GM18868 (cell line): ENCODE data around the gene KIF2C.
A peak's percentile ranks its signal among the peaks of the same experiment; 100 is the strongest.

Experiments
- ATAC-seq: cut with Tn5 transposase; IDR thresholded peaks from one replicate; pipeline ENCODE4 v1.9.1; 2021; ENCODE audit warnings: mild to moderate bottlenecking, moderate library complexity; ENCODE audit not compliant: unreplicated experiment

KIF2C gene

DNA sequence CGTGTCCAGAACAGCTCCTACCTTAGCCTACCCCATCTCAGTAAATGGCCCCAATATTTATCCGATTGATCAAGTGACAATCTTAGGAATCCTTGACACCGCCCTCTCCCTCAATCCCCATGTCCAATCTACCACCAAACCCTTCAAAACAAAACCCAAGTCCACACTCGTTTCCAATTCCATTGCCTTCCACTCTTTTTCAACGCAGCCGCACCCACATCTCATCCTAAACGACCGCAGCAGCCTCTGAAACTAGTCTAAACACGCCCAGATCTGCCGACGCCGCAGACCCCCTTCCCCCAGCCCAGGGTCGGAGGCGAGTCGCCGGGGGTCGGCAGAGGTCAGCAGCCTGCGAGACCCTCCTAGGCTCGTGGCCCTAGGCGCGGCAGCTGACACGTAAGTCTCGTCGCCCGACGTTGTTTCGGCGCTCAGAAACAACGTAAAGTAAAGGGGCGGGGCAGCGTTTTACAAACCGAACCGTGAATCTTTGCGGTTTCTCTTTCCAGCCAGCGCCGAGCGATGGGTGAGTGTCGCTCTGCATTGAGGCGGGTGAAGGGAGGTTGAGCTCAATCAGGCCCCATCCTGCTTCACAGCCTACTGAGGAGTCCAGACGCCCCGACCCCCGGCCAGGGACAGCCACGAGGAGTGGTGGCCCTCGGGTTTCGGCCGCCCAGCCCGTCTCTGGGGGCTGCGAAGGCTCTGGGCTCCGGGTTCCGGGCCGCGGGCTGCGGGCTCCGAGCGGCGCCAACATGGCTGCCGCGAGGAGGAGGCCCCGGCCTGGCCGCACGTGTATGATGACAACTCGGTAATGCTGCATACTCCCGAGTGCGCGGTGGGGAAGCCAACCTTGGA is 35.7 kb downstream of the KIF2C start, which contains the start of gene RPS8:
TSS of gene RPS8 (plus strand) at position 463 of the 852 bp plus-strand sequence. CDS start at position 520, 57 bp downstream.
- ATAC-seq, result peak; percentile 73

DNA sequence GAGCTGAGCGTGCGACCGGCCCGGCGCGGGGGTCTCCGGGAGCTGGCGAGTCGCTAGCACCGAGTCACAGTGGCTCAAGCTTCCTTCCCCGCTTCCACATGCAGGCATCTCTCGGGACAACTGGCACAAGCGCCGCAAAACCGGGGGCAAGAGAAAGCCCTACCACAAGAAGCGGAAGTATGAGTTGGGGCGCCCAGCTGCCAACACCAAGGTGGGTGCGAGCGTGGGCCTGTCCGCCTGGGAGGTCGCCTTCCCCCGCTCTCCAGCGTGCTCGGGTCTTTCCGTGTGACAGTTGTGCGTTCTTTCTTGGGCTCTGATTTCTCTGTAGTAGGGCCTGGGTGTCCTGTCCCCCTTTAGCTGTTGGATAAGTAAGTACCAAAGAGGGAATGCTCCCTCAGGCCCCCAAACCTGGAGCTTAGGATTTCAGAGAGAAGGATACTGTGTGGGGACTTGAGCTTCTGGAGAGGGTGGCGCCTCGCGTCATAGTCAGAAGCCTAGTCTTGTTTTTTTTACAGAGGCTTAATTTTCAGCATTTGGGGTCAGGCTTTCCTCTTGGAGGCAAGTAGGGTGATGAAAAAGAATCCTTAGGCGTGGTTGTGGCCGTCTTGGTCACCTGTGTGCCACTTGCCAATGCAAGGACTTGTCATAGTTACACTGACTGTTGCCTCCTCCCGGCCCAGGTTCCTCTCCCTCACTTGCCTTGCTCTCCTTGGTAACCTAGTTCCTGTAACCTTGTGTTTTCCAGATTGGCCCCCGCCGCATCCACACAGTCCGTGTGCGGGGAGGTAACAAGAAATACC is 36.5 kb downstream of the KIF2C start:
- peak; percentile 8 for ATAC-seq

DNA sequence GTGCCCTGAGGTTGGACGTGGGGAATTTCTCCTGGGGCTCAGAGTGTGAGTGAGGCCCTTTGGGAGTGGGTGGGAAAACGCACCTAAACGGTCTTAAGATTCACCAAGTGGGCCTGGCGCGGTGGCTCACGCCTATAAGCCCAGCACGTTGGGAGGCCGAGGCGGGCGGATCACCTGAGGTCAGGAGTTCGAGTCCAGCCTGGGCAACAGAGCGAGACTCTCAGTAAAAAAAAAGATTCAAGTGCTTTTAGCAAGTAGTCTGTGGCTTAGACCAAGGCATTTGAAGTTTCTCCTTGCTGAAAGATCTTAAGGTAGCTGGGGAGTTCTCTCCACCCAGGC is 37.1 kb downstream of the KIF2C start:
- no peak for ATAC-seq

DNA sequence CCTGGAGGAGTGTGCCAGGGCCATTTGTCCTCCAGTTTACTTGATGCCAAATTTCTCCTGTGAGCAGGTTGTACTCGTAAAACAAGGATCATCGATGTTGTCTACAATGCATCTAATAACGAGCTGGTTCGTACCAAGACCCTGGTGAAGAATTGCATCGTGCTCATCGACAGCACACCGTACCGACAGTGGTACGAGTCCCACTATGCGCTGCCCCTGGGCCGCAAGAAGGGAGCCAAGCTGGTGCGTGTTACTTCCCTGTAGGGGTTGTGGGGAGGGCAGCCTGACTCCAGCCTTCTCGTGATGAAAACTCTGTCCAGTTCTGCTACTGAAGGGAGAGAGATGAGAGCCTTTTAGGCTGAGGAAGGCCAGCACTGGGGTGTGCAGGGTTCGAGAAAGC is 37.9 kb downstream of the KIF2C start:
- no peak for ATAC-seq

DNA sequence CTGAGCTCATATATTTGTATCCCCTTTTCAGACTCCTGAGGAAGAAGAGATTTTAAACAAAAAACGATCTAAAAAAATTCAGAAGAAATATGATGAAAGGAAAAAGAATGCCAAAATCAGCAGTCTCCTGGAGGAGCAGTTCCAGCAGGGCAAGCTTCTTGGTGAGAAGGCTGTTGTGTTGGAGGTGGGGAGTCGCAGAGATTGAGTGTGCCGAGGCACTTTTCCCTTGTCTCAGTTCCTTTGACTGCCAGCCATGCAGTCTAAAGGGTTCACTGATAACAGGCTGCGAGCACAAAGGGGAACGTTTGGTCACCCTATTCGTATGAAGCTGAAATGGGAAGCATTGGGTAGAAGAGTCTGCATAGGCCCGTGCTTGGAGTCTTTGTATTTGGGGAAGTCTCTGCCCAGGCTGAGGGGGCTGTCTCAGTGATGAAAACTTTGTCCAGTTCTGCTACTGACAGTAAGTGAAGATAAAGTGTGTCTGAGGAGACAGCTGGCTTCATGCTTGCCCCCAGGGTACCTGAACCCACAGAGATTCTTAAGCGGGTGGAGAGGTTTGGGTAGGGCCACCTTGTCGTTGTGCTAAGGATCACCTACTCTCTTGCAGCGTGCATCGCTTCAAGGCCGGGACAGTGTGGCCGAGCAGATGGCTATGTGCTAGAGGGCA is 38.5 kb downstream of the KIF2C start:
- no peak for ATAC-seq

DNA sequence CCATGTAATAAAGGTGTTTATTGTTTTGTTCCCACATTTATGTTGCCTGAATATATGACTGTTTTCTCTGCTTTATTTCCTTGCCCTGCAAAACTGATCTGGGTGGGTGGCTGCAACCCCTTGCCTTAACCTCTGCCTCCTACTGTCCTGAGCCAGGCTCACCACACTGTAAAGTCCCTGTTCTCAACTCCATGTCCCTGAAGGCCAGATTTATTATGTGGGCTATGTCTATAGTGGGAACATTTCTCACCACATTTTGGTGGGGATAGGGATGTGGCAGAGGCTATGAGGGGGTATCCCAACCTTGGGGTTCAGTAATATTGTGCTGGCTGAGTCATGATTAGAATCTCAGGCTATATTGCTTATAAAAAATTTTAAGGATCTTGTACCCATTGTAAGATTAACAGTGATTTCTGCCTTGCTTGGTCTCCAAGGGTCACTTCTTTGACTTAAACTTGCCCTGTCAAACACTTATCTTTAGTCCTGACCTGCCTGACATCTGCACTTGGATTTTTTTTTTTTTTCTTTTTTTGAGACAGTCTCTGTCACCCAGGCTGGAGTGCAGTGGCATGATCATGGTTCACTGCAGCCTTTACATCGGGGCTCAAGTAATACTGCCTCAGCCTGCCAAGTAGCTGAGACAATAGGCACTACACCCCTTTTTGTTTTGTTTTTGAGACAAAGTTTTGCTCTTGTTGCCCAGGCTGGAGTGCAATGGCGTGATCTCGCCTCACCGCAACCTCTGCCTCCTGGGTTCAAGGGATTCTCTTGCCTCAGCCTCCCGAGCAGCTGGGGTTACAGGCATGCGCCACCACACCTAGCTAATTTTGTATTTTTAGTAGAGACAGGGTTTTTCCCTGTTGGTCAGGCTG is 39.3 kb downstream of the KIF2C start:
- ATAC-seq, result no peak

DNA sequence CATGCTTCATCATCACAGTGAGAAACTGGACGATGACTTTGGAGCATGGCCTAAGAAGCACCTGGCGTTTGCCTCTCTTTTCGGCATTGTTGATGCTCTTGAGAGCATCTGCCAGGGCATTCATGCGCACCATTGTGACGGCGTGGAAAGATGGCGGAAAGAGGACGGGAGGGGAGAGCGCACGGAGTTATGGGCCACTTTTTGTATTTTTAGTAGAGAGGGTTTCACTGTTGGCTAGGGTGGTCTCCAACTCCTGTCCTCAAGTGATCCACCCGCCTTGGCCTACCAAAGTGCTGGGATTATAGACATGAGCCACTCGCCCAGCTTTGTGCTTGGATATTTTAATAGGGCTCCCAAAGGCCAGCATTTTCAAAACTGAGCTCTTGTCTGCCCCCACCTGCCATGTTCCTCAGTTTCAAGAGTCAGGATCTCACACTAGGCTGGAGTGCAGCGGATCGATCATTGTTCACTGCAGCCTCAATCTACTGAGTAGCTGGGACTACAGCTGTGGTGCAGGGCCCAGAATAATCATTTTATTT is 41.0 kb downstream of the KIF2C start:
- ATAC-seq, result no peak

DNA sequence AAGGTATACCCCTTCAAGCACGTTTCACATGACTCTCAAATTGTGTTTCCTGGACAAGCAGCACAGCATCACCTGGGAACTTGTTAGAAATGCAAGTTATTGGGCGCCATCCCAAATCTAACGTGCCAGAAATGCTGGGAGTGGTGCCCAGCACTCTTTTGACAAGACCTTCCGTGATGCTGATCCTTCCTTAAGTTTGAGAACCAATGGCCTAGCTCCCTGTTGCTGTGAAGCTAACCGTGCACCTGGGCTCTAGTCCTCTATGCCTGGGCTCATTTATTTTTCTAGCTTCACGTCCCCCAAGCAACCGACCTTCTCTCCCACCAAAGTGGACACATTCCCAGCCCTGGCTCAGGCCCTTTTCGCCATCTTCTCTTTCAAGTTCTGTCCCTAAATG is 44.1 kb downstream of the KIF2C start:
- ATAC-seq, result no peak

DNA sequence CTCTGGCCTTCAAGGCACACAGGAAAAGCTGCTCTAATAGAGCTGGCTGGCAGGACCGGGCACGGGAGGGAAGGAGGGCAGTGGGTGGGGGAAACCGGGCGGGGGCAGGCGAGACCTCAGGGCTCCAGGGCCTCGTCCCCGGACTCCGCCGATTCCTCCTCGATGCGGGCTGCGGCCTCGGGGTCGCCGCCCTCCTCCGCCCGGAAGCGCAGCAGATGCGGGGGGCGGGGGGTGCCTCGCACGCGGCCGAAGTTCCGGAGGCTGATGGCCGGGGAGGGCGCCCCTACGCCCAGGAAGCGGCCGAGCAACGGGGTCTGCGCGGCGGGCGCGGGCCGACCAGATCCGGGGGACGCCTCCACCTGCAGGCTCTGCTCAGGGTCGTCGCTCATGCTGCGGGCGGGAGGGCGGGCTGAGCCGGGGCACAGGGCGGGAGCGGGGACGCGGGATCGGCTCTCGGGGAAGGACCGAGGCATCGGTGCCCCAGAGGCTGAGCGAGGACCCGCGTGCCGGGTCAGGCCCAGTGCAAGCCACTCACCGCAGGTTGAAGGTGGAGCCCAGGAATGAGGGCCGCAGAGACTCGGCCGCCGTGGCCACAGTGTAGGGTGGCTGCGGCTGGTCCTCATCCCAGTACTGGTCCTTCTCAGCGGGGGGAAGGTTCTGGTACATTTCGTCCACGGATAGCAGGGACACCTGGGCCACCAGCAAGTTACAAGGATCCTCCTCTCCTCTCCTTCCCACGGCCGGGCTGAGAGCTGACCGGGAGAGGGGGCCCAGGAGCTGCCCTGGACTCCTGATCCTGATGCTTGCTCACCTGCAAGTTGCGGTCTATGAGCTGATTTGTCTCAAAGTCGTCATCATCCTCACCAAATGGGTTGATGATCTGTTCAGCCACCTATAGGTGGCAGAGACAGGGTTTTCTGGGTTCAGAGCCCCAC is 44.7 kb downstream of the KIF2C start:
- no peak for ATAC-seq

DNA sequence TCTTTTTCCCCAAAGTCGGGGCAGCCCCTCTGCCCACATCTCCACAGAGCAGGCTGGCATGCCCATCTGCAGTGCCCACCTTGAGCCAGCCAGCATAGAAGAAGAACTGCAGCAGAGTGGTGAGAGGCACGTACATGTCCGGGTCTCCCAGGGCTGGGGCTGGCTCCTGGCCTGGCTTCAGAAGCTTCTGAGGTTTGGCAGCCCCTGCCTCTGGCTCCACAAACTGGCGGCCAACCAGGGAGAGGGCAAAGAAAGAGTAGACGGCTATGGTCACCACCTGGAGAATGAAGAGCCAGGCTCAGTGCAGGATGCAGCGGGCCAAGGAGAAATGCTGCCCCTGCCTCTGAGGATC is 45.4 kb downstream of the KIF2C start:
- ATAC-seq, result no peak

DNA sequence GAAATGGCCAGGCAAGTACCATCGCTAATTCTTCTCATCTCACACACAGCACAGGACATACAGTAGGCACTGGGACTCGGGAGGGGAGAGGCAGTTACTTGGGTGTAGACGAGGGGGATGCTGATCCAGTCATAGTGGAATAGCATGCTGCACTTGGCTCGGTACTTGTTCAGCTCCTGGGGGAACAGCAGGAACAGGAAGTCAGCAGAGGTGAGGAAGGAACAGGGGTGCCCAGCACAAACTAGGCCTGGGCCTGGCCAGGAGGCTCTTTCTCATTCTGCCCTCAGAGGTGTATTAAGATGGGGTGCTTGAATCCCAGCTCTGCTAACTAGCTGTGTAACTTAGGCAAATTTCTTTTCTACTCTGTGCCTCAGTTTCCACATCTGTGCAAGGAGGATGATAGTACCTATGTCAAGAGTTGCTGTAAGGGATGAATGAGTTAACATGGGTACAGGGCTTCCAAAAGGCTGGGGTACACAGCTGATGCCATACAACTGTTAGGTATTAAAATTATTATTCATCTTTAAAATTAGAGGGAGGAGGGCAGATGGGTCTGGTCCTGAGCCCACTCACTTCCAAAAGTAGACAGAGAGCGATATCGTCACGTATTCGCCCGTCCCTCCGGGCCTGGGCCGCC is 46.0 kb downstream of the KIF2C start:
- ATAC-seq, result no peak

DNA sequence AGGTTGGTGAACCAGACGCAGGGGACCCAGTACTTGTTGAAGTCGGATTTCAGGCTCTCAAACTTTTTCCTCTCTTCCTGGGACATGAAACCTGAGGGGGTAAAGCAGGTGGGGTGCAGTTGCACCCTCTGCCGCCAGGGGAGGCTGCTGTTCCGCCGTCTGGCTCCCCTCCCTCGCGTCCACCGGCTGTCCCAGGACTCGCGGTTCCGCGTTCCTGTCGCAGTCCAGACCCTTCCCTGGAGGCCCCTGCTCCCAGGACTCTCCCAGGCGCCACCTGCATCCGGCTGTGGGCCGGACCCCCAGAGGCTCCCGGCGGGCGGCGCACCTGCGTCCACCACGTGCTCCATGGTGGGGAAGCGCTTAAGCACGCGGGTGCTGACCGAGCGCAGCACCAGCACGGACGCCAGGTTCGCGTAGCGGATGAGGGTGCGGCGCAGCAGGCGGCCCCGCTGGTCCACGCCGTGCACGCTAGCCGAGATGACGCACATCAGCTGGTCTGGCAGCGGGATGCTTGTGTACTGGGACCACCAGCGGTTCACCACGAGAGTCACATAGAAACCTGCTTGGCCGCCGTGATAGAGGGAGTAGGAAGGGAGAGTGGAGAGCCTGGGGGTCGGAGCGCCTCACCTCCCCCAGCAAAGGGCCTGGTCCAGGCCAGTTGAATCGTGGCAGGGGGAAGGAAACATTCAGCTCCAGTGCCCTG is 46.7 kb downstream of the KIF2C start:
- no peak for ATAC-seq

DNA sequence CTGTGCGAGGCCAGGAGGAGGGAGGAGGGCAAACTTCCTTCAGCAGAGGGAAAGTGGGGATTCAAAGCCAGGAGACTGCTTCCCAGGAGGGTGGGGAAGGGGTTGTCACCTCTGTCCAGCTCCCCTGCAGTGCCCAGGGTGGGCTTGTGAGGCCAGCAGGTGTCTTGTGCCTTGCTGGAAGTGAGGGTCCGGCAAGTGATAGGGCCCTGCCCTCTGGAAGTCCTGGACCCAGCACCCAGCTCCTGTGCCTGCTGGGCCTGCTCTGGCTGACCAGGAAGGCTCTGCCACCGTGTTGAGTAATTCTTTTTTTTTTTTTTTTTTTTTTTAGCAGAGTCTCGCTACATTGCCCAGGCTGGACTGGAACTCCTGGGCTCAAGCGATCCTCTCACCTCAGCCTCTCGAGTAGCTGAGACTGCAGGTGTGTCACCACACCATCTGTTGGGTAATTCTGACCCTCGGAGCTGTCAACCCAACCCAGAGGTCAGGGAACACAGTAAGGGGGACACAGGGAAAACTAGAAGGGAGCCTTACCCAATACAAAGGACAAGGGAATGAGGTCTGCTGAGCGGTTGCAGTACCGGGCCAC is 47.3 kb downstream of the KIF2C start:
- ATAC-seq, result no peak

DNA sequence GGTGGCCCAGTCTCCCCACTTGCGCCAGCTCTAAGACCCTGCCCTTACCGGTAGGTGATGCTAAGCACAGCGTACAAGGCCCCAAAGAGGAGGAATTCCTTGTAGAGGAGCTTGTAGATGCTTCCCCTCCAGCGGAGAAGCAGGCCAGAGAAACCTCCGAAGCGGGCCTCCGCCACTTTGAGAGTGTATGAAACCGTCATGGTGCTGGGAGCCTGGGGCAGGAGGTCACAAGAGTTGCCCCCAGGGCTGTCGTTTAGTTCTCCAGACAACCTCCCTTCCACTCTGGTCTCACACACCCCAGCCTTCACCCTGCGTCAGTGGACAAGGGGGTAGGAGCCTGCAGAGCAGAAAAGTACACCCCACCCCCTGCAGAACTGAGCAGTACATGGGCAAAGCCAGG is 47.9 kb downstream of the KIF2C start:
- no peak for ATAC-seq

DNA sequence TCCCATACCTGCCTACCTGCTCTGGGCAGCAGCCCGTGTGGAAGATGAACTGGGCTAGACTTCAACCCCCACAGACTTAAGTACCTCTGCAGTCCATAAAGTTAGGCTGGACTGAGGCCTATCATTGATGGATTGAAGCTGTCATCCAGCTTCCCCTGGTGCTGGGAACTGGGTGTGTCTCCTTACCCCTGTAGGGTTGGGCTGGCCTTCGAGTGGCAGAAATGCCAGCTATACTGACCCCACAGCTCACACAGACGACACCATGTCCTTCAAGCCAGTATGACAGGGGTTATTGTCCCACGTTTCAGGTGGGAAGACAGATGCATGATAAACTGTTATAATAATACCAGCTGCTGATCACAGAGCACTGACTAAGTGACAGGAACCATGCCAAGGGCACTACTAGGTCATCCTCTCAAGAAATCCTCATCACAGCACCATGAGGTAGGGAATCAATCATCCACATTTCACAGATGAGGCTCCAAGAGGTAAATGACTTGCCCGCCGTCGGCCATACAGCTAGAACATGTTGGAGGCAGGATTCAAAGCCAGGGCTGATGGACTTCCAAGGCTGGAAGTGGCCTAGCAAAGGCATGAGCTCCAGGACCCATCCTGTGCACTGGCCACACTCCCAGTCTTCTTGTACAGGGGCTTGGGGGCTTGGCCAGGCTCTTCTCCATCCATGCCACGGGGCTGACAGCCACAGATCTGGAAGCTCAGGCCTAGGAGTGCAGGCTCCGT is 48.7 kb downstream of the KIF2C start, which contains the start of gene BEST4:
TSS of gene BEST4 (minus strand) at position 51 of the 741 bp plus-strand sequence. CDS start 465 bp downstream, outside the sequence.
- no peak for ATAC-seq

DNA sequence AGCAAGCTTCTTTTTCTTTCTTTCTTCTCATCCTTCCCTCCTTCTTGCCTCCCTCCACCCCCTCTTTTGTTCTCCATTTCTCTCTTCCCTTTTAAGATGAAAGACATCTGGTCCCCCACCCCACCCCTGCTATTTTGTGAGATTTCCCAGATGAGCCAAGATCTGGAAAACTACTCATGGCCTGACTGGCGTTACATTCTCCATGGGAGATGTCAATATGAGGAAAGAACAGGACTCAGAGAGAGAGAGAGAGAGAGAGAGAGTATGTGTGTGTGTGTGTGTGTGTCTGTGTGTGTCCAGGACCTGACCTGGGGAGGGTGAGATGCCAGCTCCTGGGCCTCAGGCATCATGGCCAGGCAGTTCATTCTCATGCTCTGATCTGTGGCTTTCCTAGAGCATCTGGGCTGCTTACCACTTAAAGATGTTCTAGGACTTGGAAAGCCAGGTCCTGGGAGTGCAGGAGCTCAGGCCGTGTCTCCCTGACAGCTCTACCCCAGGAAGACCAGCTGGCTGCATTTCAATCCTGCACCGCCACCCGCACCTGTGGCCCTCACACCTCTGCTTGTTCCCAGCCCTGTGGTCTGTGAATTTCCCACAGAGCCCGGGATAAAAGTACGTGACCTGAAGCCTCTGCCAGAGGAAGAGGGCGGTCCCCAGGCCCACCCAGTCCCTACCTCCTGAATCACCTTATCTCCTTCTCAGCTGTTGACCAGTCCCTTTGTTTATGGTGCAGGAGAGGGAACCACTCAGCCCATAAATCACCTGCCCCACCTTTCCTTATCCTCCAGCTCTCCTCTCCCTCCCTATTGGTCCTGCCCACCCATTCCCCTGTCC is 51.5 kb downstream of the KIF2C start:
- ATAC-seq, result no peak
